ENCODE results near the gene DLL1. TPM values are rescaled to one million over a fixed set of nuclear protein-coding genes. Genes with fewer than 3 reads are reported as not detected.

DLL1 gene
- total and polyA plus RNA-seq, 4 donors = 0.13 to 30.5 (median 14.4) TPM

DNA sequence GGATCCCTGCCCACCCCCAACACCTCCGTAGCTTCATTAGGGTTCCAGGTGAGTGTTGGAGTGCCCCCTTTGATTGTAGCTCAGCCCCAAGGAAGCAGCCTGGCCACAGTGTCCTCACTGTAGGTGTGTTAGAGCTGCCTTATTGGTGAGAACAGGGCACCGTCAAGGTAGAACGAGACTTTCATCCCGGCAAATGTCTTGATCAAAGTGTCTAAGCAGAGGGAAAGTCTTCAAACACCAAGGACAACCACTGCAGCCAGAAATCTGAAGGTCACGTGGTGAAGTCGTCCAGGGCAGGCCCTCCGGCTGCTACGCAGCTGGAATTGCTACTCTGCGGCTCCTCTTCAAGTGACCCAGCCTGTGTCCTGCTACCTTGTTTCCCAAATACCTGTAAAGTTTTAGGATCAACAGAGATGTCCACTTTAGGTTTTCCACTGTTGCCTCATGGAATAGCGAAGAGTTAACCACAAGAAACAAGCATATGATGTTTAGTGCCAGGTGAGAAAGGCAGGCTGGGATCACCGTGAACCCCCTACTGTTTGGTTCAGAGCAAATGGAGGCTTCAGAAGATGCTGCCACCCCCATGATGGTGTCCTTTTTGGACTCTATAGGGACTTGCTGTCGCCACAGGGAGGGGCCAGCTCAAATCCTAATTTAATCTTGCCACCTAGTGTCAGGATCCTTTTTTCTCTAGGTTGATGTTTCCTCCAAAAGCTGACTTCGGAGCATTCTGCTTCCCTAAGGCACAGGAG is 1.7 kb upstream of the DLL1 start:
- Histone ChIP-seq H3K27me3 (ENCODE audit: control insufficient read depth in 1 of 2, insufficient read depth in 2 of 2, low read length in 1 of 2) (no peaks in the 10 kb centered on the region), H3K4me3 (ENCODE audit: low read length in 2 of 2) (no peak overlapping the region), H3K4me1 (ENCODE audit: control insufficient read depth in 1 of 2, insufficient read depth in 2 of 2, low read length in 2 of 2) (no peaks in the 10 kb centered on the region), H3K9me3 (ENCODE audit: control insufficient read depth, low read length) (no peaks in the 10 kb centered on the region), H3K27ac (ENCODE audit: low read depth in 1 of 2, low read length in 2 of 2) (no peak overlapping the region), H3K36me3 (ENCODE audit: control insufficient read depth in 1 of 2, insufficient read depth in 2 of 2, low read length in 1 of 2) (no peaks in the 10 kb centered on the region)
- ATAC-seq (ENCODE audit: low FRiP score) (no peak), DNase-seq (no peak)
- intact Hi-C loops (cut with DNase I) = loop anchor here (2.0 to 10.0 kb wide), 4 partner anchors 128 to 462 kb away; no protein-coding TSS in a partner anchor
- 14 to 19% methylated on average over 13 of the region's 13 CpGs for WGBS, 2 donors

DNA sequence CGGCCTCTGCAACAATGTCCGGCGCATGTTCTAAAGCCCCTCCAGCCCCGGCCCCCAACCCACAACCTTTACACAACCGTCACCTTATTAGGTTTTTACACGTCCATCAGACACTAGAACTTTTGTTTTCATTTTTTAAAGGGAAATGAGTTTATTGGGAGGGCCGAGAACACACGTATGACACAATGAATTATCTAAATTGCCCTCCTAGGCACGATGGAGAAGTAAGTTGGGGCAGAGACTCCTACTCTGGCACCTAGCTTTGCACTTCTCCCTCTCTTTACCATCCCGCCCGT is 1.2 kb upstream of the DLL1 start:
- 13 to 14% methylated on average over 11 of the region's 11 CpGs for WGBS, 2 donors
- H3K4me3 ChIP-seq (ENCODE audit: low read length in 2 of 2) = no peak overlapping the region
- H3K27ac ChIP-seq (ENCODE audit: low read depth in 1 of 2, low read length in 2 of 2) = no peak overlapping the region
- ATAC-seq (ENCODE audit: low FRiP score) (no peak), DNase-seq (no peak)
- intact Hi-C loops (cut with DNase I) = loop anchor here (2.0 to 10.0 kb wide), 4 partner anchors 127 to 461 kb away; no protein-coding TSS in a partner anchor
- no peaks in the 10 kb centered on the region for H3K27me3 ChIP-seq (ENCODE audit: control insufficient read depth in 1 of 2, insufficient read depth in 2 of 2, low read length in 1 of 2)
- no peaks in the 10 kb centered on the region for H3K9me3 ChIP-seq (ENCODE audit: control insufficient read depth, low read length)
- H3K4me1 ChIP-seq (ENCODE audit: control insufficient read depth in 1 of 2, insufficient read depth in 2 of 2, low read length in 2 of 2) = no peaks in the 10 kb centered on the region
- H3K36me3 ChIP-seq (ENCODE audit: control insufficient read depth in 1 of 2, insufficient read depth in 2 of 2, low read length in 1 of 2) = no peaks in the 10 kb centered on the region

DNA sequence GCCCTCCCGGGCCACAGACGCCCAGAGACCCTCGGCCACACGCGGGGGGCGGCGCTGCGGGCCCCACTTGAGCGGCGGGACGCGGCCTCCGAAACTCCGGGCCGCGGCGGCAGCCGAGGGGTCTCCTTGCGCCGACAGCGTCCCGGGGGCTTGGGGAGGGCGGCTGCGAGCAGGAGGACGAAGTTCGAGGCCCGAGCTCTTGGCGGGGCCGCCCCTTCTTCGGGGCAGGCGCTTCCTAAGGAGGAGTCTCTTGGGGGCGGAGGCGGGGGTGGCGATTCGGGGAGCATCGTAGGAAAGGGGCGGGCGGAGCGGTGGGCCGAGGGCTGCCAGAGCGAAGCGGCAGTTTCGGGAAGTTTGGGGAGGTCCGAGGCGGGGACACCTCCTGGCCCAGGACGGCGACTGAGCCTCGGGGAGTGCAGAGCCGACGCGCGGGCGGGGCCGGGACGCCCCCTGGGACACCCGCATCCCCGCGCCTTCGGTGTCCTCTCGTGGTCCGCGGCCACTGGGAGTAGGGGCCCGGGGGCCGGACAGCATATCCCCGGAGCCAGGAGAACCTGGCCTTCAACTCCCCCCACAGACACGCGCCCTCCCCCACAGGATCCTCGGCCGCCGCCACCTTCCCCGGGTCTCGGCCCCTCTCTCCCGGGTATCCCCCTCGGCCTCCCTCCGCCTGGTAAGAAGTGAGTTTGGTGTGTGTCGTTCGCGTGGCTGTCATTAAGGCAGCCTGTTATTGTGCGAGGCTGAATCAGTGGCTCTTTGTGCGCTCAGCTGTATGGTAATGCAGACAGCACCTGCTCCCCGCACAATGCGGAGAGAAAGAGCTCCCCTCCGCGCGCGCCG is 613 bp upstream of the DLL1 start:
- peak; percentile 87 to 91 for DNase-seq
- Histone ChIP-seq H3K4me1 (ENCODE audit: control insufficient read depth in 1 of 2, insufficient read depth in 2 of 2, low read length in 2 of 2) (no peaks in the 10 kb centered on the region), H3K9me3 (ENCODE audit: control insufficient read depth, low read length) (no peaks in the 10 kb centered on the region), H3K4me3 (ENCODE audit: low read length in 2 of 2) (peak overlapping the region; percentile 7 to 68), H3K27ac (ENCODE audit: low read depth in 1 of 2, low read length in 2 of 2) (no peak overlapping the region), H3K36me3 (ENCODE audit: control insufficient read depth in 1 of 2, insufficient read depth in 2 of 2, low read length in 1 of 2) (no peaks in the 10 kb centered on the region), H3K27me3 (ENCODE audit: control insufficient read depth in 1 of 2, insufficient read depth in 2 of 2, low read length in 1 of 2) (no peaks in the 10 kb centered on the region)
- ATAC-seq (ENCODE audit: low FRiP score) = peak; percentile 60
- WGBS, 2 donors = 1% methylated on average over 65 to 87 of the region's 87 CpGs
- intact Hi-C loops (cut with DNase I) = loop anchor here (2.0 to 10.0 kb wide), 4 partner anchors 127 to 461 kb away; no protein-coding TSS in a partner anchor

GRCh38 chr6:170289951-170290295 is 955 bp downstream of the DLL1 start:
- intact Hi-C loops (cut with DNase I) = loop anchor here (5.0 to 10.0 kb wide), 4 partner anchors 125 to 458 kb away; no protein-coding TSS in a partner anchor
- H3K4me3 ChIP-seq (ENCODE audit: low read length in 2 of 2) = peak overlapping the region; percentile 68 to 85
- ATAC-seq (ENCODE audit: low FRiP score) (no peak), DNase-seq (peak in 1 of 2 donors; percentile 77)
- H3K27me3 ChIP-seq (ENCODE audit: control insufficient read depth in 1 of 2, insufficient read depth in 2 of 2, low read length in 1 of 2) = no peaks in the 10 kb centered on the region
- 1% methylated on average over 21 to 41 of the region's 41 CpGs for WGBS, 2 donors
- H3K9me3 ChIP-seq (ENCODE audit: control insufficient read depth, low read length) = no peaks in the 10 kb centered on the region
- H3K36me3 ChIP-seq (ENCODE audit: control insufficient read depth in 1 of 2, insufficient read depth in 2 of 2, low read length in 1 of 2) = no peaks in the 10 kb centered on the region
- no peaks in the 10 kb centered on the region for H3K4me1 ChIP-seq (ENCODE audit: control insufficient read depth in 1 of 2, insufficient read depth in 2 of 2, low read length in 2 of 2)
- H3K27ac ChIP-seq (ENCODE audit: low read depth in 1 of 2, low read length in 2 of 2) = no peak overlapping the region

GRCh38 chr6:170289180-170289931 is 1.5 kb downstream of the DLL1 start:
- no peak for ATAC-seq (ENCODE audit: low FRiP score)
- Histone ChIP-seq H3K9me3 (ENCODE audit: control insufficient read depth, low read length) (no peaks in the 10 kb centered on the region), H3K27ac (ENCODE audit: low read depth in 1 of 2, low read length in 2 of 2) (no peak overlapping the region), H3K4me3 (ENCODE audit: low read length in 2 of 2) (peak overlapping the region; percentile 68 to 85), H3K36me3 (ENCODE audit: control insufficient read depth in 1 of 2, insufficient read depth in 2 of 2, low read length in 1 of 2) (no peaks in the 10 kb centered on the region), H3K4me1 (ENCODE audit: control insufficient read depth in 1 of 2, insufficient read depth in 2 of 2, low read length in 2 of 2) (no peaks in the 10 kb centered on the region), H3K27me3 (ENCODE audit: control insufficient read depth in 1 of 2, insufficient read depth in 2 of 2, low read length in 1 of 2) (no peaks in the 10 kb centered on the region)
- intact Hi-C loops (cut with DNase I) = loop anchor here in 1 of 2 donors (5.0 kb wide), 1 partner anchor 327 kb away; no protein-coding TSS in a partner anchor
- WGBS, 2 donors = 10 to 11% methylated on average over 46 to 85 of the region's 85 CpGs
- no peak for DNase-seq

DNA sequence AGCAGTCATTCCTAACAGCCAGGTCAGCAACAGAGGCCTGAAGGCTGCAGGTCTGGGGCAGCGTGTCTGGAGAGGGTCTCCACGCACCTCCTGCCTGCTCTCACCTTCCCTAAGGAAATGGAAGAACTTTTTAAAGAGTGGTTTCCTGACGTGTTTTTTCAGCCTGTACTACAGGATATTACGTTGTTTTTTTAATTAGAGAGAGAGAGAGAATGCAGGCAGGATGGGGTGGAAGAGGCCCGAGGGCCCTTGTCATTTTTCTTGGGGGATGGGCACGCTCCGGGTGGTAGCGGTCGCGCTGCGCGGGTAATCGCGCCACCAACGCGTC is 2.1 kb downstream of the DLL1 start:
- Histone ChIP-seq H3K27me3 (ENCODE audit: control insufficient read depth in 1 of 2, insufficient read depth in 2 of 2, low read length in 1 of 2) (no peaks in the 10 kb centered on the region), H3K27ac (ENCODE audit: low read depth in 1 of 2, low read length in 2 of 2) (no peak overlapping the region), H3K4me1 (ENCODE audit: control insufficient read depth in 1 of 2, insufficient read depth in 2 of 2, low read length in 2 of 2) (no peaks in the 10 kb centered on the region), H3K4me3 (ENCODE audit: low read length in 2 of 2) (no peak overlapping the region), H3K36me3 (ENCODE audit: control insufficient read depth in 1 of 2, insufficient read depth in 2 of 2, low read length in 1 of 2) (no peaks in the 10 kb centered on the region), H3K9me3 (ENCODE audit: control insufficient read depth, low read length) (no peaks in the 10 kb centered on the region)
- ATAC-seq (ENCODE audit: low FRiP score) = no peak
- DNase-seq = no peak
- 39 to 55% methylated on average over 16 of the region's 16 CpGs for WGBS, 2 donors
- intact Hi-C loops (cut with DNase I) = loop anchor here in 1 of 2 donors (5.0 kb wide), 1 partner anchor 327 kb away; no protein-coding TSS in a partner anchor

DNA sequence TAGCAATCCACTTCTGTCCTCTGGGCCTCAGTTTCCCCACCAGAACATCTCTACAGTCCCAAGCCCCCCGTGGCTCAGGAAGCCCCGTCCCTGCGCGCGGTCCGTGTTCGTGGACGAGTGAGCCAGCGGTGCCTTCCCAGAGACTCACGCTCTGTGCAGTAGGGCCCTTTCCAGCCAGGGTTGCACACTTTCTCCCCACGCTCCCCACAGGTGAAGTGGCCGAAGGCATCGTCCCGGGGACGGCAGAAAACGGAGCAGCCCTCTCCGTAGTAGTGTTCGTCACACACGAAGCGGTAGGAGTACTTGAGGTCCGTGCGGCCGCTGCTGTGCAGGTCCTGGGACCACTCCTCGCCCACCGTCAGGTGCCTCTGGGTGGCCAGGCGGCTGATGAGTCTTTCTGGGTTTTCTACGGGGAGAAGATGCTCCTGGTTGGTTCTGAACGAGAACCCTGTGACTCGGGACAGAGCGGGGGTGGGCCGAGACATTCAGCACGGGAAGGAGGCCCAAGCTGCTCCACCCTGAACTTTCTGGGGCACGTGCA is 2.7 kb downstream of the DLL1 start:
- intact Hi-C loops (cut with DNase I) = loop anchor here in 1 of 2 donors (5.0 kb wide), 1 partner anchor 326 kb away; no protein-coding TSS in a partner anchor
- no peaks in the 10 kb centered on the region for H3K27me3 ChIP-seq (ENCODE audit: control insufficient read depth in 1 of 2, insufficient read depth in 2 of 2, low read length in 1 of 2)
- ATAC-seq (ENCODE audit: low FRiP score) = no peak
- peaks cover 0 to 2% of the 10 kb centered on the region in 2 donors for H3K36me3 ChIP-seq (ENCODE audit: control insufficient read depth in 1 of 2, insufficient read depth in 2 of 2, low read length in 1 of 2)
- 90 to 91% methylated on average over 33 of the region's 33 CpGs for WGBS, 2 donors
- H3K27ac ChIP-seq (ENCODE audit: low read depth in 1 of 2, low read length in 2 of 2) = no peak overlapping the region
- H3K4me3 ChIP-seq (ENCODE audit: low read length in 2 of 2) = no peak overlapping the region
- no peaks in the 10 kb centered on the region for H3K4me1 ChIP-seq (ENCODE audit: control insufficient read depth in 1 of 2, insufficient read depth in 2 of 2, low read length in 2 of 2)
- no peaks in the 10 kb centered on the region for H3K9me3 ChIP-seq (ENCODE audit: control insufficient read depth, low read length)
- DNase-seq = no peak

- ATAC-seq (ENCODE audit: low FRiP score) = no peak
- intact Hi-C loops (cut with DNase I) = loop anchor here in 1 of 2 donors (5.0 kb wide), 1 partner anchor 325 kb away; no protein-coding TSS in a partner anchor
- no peaks in the 10 kb centered on the region for H3K9me3 ChIP-seq (ENCODE audit: control insufficient read depth, low read length)
- H3K36me3 ChIP-seq (ENCODE audit: control insufficient read depth in 1 of 2, insufficient read depth in 2 of 2, low read length in 1 of 2) = peaks cover 0 to 2% of the 10 kb centered on the region in 2 donors
- no peak overlapping the region for H3K4me3 ChIP-seq (ENCODE audit: low read length in 2 of 2)
- H3K27ac ChIP-seq (ENCODE audit: low read depth in 1 of 2, low read length in 2 of 2) = no peak overlapping the region
- no peak for DNase-seq
- no peaks in the 10 kb centered on the region for H3K27me3 ChIP-seq (ENCODE audit: control insufficient read depth in 1 of 2, insufficient read depth in 2 of 2, low read length in 1 of 2)
- 82 to 85% methylated on average over 12 of the region's 12 CpGs for WGBS, 2 donors
- no peaks in the 10 kb centered on the region for H3K4me1 ChIP-seq (ENCODE audit: control insufficient read depth in 1 of 2, insufficient read depth in 2 of 2, low read length in 2 of 2)
These were observed 3.5 kb downstream of the DLL1 start for GRCh38 chr6:170287371-170287876.
